Ishikawa (cell line): ENCODE measurements around the gene NTN1.

ENCODE experiments used
- CEBPB ChIP-seq: IDR thresholded peaks from 2 replicates; pipeline ENCODE4 v1.6.1; 2012
- CREB1 ChIP-seq: IDR thresholded peaks from 2 replicates; pipeline ENCODE4 v1.6.1; 2012; ENCODE audit warnings: low read depth
- EGR1 ChIP-seq: IDR thresholded peaks from 2 replicates; pipeline ENCODE4 v1.6.1; 2012
- EP300 ChIP-seq: IDR thresholded peaks from 2 replicates; pipeline ENCODE4 v1.6.1; 2012; ENCODE audit warnings: borderline replicate concordance
- FOXM1 ChIP-seq: IDR thresholded peaks from 2 replicates; pipeline ENCODE4 v1.6.1; 2012; ENCODE audit warnings: low read depth, borderline replicate concordance
- MAX ChIP-seq: IDR thresholded peaks from 2 replicates; pipeline ENCODE4 v1.6.1; 2012
- NFIC ChIP-seq: IDR thresholded peaks from 2 replicates; pipeline ENCODE4 v1.6.1; 2012
- RAD21 ChIP-seq: IDR thresholded peaks from 2 replicates; pipeline ENCODE4 v1.6.1; 2012; ENCODE audit warnings: low read depth
- REST ChIP-seq: IDR thresholded peaks from 2 replicates; pipeline ENCODE4 v1.6.1; 2012; ENCODE audit warnings: low read depth, mild to moderate bottlenecking
- TAF1 ChIP-seq: IDR thresholded peaks from 2 replicates; pipeline ENCODE4 v1.6.1; 2012; ENCODE audit warnings: low read depth, mild to moderate bottlenecking
- TCF12 ChIP-seq: IDR thresholded peaks from 2 replicates; pipeline ENCODE4 v1.6.1; 2012; ENCODE audit warnings: low read depth
- TEAD4 ChIP-seq: IDR thresholded peaks from 2 replicates; pipeline ENCODE4 v1.6.1; 2012
- USF1 ChIP-seq: IDR thresholded peaks from 2 replicates; pipeline ENCODE4 v1.6.1; 2012
- YY1 ChIP-seq: IDR thresholded peaks from 2 replicates; pipeline ENCODE4 v1.6.1; 2012; ENCODE audit warnings: low read depth
- ZBTB7A ChIP-seq: IDR thresholded peaks from 2 replicates; pipeline ENCODE4 v1.6.1; 2012; ENCODE audit warnings: low read depth

The NTN1 gene

GRCh38 chr17:9178319-9178718 lies 157.0 kb downstream of the NTN1 start:
- no peak for TF ChIP-seq NFIC
- no peak for TF ChIP-seq FOXM1
- no peak for TF ChIP-seq USF1
- no peak for TF ChIP-seq REST
- no peak for TF ChIP-seq EGR1
- TF ChIP-seq YY1, result no peak

GRCh38 chr17:9179602-9180001 lies 158.3 kb downstream of the NTN1 start:
- TF ChIP-seq CEBPB, result no peak
- TF ChIP-seq USF1, result no peak

GRCh38 chr17:9181640-9182039 lies 160.3 kb downstream of the NTN1 start:
- TF ChIP-seq EP300, result no peak
- no peak for TF ChIP-seq RAD21

- TF ChIP-seq USF1, result no peak
- no peak for TF ChIP-seq FOXM1
- no peak for TF ChIP-seq RAD21
- TF ChIP-seq TCF12, result no peak
- TF ChIP-seq YY1, result no peak
- no peak for TF ChIP-seq CEBPB
- TF ChIP-seq NFIC, result no peak
- no peak for TF ChIP-seq MAX
- no peak for TF ChIP-seq CREB1
- no peak for TF ChIP-seq EGR1
- TF ChIP-seq REST, result no peak
- TF ChIP-seq EP300, result no peak
- TF ChIP-seq TAF1, result no peak
- TF ChIP-seq TEAD4, result no peak
- no peak for TF ChIP-seq ZBTB7A
Measured at GRCh38 chr17:9183306-9183705, 162.0 kb downstream of the NTN1 start.

- TF ChIP-seq NFIC (no peak), CREB1 (no peak), TCF12 (no peak), REST (no peak), FOXM1 (no peak), EGR1 (no peak), EP300 (no peak), CEBPB (no peak), ZBTB7A (no peak), USF1 (no peak), MAX (no peak), YY1 (no peak), TEAD4 (no peak), RAD21 (no peak), TAF1 (no peak)
Measured at GRCh38 chr17:9185142-9185541, 163.8 kb downstream of the NTN1 start.
